Stimulated activated CD8-positive, alpha-beta memory T cell treated with anti-CD3 and anti-CD28 coated beads, Interleukin-15, amount 100 ng/mL, for 24 hours (primary cell): Measurements from ENCODE around the gene MEFV.
"Not testable (repeated sequence)": the region's sequence is repeated elsewhere in the genome, so short reads cannot be mapped to it uniquely, and the experiment has no call there.

Experiments used
- DNase-seq: peaks from one replicate; pipeline ENCODE4 v3.0.0-alpha.2; 2020; ENCODE audit warnings: low read depth

Gene MEFV

GRCh38 chr16:3215601-3216262 is 40.7 kb downstream of the MEFV start:
- DNase-seq = no peak

GRCh38 chr16:3214904-3215600 is 41.4 kb downstream of the MEFV start:
- no peak for DNase-seq

- no peak for DNase-seq
Measured at GRCh38 chr16:3212567-3212966, 43.9 kb downstream of the MEFV start.

GRCh38 chr16:3212006-3212405 is 44.4 kb downstream of the MEFV start:
- DNase-seq = no peak

- no peak for DNase-seq
Measured at GRCh38 chr16:3207086-3207953, 49.1 kb downstream of the MEFV start.

- not testable (repeated sequence) for DNase-seq
Measured at GRCh38 chr16:3205939-3206338, 50.5 kb downstream of the MEFV start.

GRCh38 chr16:3202903-3203539 is 53.4 kb downstream of the MEFV start:
- DNase-seq = no peak

- no peak for DNase-seq
Measured at GRCh38 chr16:3198334-3199072, 57.9 kb downstream of the MEFV start.

GRCh38 chr16:3197694-3198333 is 58.6 kb downstream of the MEFV start:
- DNase-seq = not testable (repeated sequence)

- no peak for DNase-seq
Measured at GRCh38 chr16:3195975-3196374, 60.5 kb downstream of the MEFV start.

- no peak for DNase-seq
Measured at GRCh38 chr16:3194792-3195191, 61.6 kb downstream of the MEFV start.

GRCh38 chr16:3193221-3194212 is 62.9 kb downstream of the MEFV start:
- DNase-seq = no peak

GRCh38 chr16:3192476-3193019 is 63.9 kb downstream of the MEFV start:
- no peak for DNase-seq
